Measurements from ENCODE around the gene HCFC1R1. TPM values are rescaled to one million over a fixed set of nuclear protein-coding genes. Genes with fewer than 3 reads are reported as not detected.

HCFC1R1 gene
- total RNA-seq, 1 donor from 2014 or later: 50.8 TPM

- peak overlapping the region; percentile 69 to 91 for H3K4me3 ChIP-seq
- H3K36me3 ChIP-seq: no peaks in the 10 kb centered on the region
- H3K27me3 ChIP-seq: no peaks in the 10 kb centered on the region
- intact Hi-C loops (cut with DNase I): loop anchor here (1.0 to 5.0 kb wide), 2 partner anchors 41 to 67 kb away; partner anchors contain the start of genes FLYWCH1 and TNFRSF12A
- no peak for DNase-seq (ENCODE audit: low spot score in 2 of 2)
- peaks cover 7 to 12% of the 10 kb centered on the region in 2 donors for H3K4me1 ChIP-seq
- H3K27ac ChIP-seq: no peak overlapping the region
- H3K9me3 ChIP-seq: no peaks in the 10 kb centered on the region
- TF ChIP-seq CTCF (IDR thresholded peaks at IDR 0.05): no peak
These were observed 44.0 kb downstream of the HCFC1R1 start for GRCh38 chr16:2979669-2980226.

- H3K27ac ChIP-seq: no peak overlapping the region
- H3K9me3 ChIP-seq: no peaks in the 10 kb centered on the region
- no peaks in the 10 kb centered on the region for H3K36me3 ChIP-seq
- no peak for DNase-seq (ENCODE audit: low spot score in 2 of 2)
- no peaks in the 10 kb centered on the region for H3K27me3 ChIP-seq
- H3K4me1 ChIP-seq: peaks cover 5 to 12% of the 10 kb centered on the region in 2 donors
- H3K4me3 ChIP-seq: no peak overlapping the region
- TF ChIP-seq CTCF (IDR thresholded peaks at IDR 0.05): no peak
- intact Hi-C loops (cut with DNase I): no loop called here
These were observed 46.3 kb downstream of the HCFC1R1 start for GRCh38 chr16:2977440-2977839.

GRCh38 chr16:2976673-2977072 lies 47.1 kb downstream of the HCFC1R1 start:
- intact Hi-C loops (cut with DNase I): no loop called here

GRCh38 chr16:2976201-2976600 lies 47.5 kb downstream of the HCFC1R1 start:
- no peak for TF ChIP-seq CTCF (IDR thresholded peaks at IDR 0.05)
- Histone ChIP-seq H3K27ac (no peak overlapping the region), H3K9me3 (no peaks in the 10 kb centered on the region), H3K4me1 (peaks cover 5 to 12% of the 10 kb centered on the region in 2 donors), H3K4me3 (no peak overlapping the region), H3K27me3 (no peaks in the 10 kb centered on the region), H3K36me3 (no peaks in the 10 kb centered on the region)
- intact Hi-C loops (cut with DNase I): no loop called here
- no peak for DNase-seq (ENCODE audit: low spot score in 2 of 2)

More at GRCh38 chr16:2976673-2977072, 47.1 kb downstream of the HCFC1R1 start:
- H3K9me3 ChIP-seq: no peaks in the 10 kb centered on the region
- no peak for TF ChIP-seq CTCF (IDR thresholded peaks at IDR 0.05)
- no peak for DNase-seq (ENCODE audit: low spot score in 2 of 2)
- peaks cover 5 to 12% of the 10 kb centered on the region in 2 donors for H3K4me1 ChIP-seq
- no peaks in the 10 kb centered on the region for H3K36me3 ChIP-seq
- H3K4me3 ChIP-seq: no peak overlapping the region
- H3K27ac ChIP-seq: no peak overlapping the region
- no peaks in the 10 kb centered on the region for H3K27me3 ChIP-seq

GRCh38 chr16:2975161-2975795 lies 48.5 kb downstream of the HCFC1R1 start:
- DNase-seq (ENCODE audit: low spot score in 2 of 2): no peak
- Histone ChIP-seq H3K4me3 (no peak overlapping the region), H3K27ac (no peak overlapping the region), H3K27me3 (no peaks in the 10 kb centered on the region), H3K4me1 (peaks cover 5 to 7% of the 10 kb centered on the region in 2 donors), H3K9me3 (no peaks in the 10 kb centered on the region), H3K36me3 (no peaks in the 10 kb centered on the region)
- intact Hi-C loops (cut with DNase I): no loop called here
- no peak for TF ChIP-seq CTCF (IDR thresholded peaks at IDR 0.05)

All from ascending aorta (tissue), 2 donors.